SKM-1 treated with dmso at 0.1 percent for 144 hours (cell line): ENCODE measurements around the gene AADACL2.
A peak's percentile ranks its signal among the peaks of the same experiment; 100 is the strongest.
"Not testable (repeated sequence)": the region's sequence is repeated elsewhere in the genome, so short reads cannot be mapped to it uniquely, and the experiment has no call there.

Source experiments
- DNase-seq: peaks from one replicate; lab custom pipeline; 2025; ENCODE audit not compliant: unreplicated experiment; lab: John Stamatoyannopoulos, UW

Gene AADACL2

GRCh38 chr3:151733613-151734012 lies at the start of gene AADACL2:
Gene AADACL2 (plus strand): TSS chr3:151733927. CDS start chr3:151734036, 109 bp downstream.
- no peak for DNase-seq

- no peak for DNase-seq
Observed at GRCh38 chr3:151684094-151684493, 49.6 kb upstream of the AADACL2 start.

DNA sequence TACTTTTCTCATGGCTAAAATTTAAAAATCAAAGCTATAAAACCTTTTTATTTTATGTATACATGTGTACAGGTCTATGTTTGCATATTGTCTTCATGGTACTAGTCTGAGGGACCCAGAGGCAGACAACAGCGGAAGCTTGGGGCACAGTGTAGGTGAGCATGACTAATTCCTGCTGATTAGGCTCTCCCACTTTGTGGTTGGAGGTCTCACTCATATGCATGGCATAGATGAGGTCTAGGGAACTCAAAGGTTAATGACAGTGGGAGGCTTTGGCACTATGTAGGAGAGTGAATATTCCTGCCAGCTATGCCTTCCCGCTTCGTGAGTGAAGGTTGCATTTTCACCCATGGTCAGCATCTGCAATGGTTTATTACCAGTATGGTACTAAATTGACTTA lies 47.5 kb upstream of the AADACL2 start:
- no peak for DNase-seq

DNA sequence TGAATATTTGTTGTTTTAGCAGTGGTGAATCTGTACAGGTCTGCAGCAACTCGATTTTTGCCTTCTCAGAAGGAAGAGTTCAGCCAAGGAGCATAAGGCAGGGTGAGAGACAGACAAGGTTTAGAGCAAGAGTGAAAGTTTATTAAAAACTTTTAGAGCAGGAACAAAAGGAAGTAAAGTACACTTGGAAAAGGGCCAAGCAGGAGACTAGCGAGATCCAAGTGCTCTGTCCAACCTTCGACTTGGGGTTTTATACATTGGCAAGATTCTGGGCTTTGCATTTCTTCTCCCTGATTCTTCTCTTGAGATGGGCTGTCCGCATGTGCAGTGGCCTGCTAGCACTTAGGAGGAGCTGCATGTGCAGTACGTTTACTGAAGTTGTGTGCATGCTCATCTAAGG lies 46.7 kb upstream of the AADACL2 start:
- DNase-seq = no peak

- no peak for DNase-seq
Observed at GRCh38 chr3:151688571-151688970, 45.2 kb upstream of the AADACL2 start.

GRCh38 chr3:151690645-151691044 lies 43.1 kb upstream of the AADACL2 start:
- DNase-seq = no peak

DNA sequence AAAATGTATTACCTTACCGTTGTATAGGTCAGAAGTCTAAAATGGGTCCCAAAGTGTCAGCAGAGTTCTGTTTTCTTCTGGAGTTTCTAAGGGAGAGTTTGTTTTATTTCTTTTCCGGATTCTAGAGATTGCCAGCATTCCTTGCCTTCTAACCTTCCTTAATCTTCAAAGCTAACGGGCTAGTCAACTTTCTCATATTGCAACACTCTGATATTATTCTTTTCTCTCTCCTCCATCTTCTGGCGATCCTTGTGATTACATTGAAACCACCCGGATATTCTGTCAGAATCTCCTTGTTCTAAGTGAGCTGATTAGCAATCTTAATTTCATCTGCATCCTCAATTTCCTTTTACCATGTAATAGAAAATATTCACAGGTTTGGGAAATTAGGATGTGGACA lies 36.2 kb upstream of the AADACL2 start:
- DNase-seq = no peak

- DNase-seq = no peak
Observed at GRCh38 chr3:151707216-151707615, 26.5 kb upstream of the AADACL2 start.

- DNase-seq = no peak
Observed at GRCh38 chr3:151708868-151709267, 24.9 kb upstream of the AADACL2 start.

DNA sequence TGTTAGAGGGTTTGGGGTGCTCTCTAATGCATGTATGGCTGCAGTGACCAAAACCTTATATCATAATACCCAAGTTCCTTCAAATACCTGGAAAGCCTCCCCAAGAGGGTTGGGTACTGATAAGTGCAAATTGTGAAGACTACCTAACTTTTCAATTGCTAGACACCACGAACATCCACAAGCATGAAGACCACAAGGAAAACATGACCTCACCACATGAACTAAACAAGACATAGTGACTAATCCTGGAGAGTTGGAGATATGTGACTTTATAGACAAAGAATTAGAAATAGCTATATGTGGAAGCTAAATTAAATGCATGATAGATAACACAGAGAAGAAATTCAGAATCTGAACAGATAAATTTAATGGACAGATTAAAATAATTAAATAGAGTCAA lies 23.9 kb upstream of the AADACL2 start:
- DNase-seq = no peak

DNA sequence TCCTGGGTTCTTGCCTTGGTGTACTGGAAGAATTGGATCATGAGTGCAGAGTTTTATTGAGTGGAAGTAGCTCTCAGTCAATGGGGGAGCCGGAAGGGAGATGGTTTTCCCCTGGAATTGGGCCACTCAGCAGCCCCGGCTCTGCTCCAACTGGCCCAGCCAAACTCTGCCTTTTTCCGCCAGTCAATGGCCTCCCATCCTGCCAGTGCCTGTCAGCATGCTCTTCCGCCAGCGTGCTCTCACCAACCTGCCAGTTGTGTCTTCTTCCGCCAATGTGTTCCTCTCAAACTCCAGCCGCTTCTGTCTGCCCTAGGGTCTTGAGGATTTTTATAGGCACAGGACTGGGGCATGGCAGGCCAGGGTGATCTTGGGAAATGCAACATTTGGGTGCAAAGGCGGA lies 12.4 kb upstream of the AADACL2 start:
- no peak for DNase-seq

DNA sequence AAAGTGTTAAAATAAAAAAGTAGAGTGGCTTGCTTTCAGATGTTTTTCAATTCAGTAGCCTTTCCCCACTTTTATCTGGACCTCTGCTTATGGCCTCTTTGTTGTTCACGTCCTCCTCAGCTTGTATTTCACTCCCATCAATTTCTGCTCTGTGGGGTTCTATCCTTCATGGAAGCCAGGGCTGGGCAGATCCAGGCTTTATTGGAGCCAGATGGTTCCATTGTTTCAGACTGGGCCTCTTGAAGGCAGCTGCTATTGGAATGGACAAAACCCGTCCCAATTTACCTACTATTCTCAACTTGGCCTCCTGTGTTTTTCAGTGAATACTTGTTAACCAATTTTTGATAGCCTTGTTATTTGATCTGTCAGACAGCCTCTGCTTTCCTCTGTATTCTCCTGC lies 10.9 kb upstream of the AADACL2 start:
- DNase-seq = no peak

DNA sequence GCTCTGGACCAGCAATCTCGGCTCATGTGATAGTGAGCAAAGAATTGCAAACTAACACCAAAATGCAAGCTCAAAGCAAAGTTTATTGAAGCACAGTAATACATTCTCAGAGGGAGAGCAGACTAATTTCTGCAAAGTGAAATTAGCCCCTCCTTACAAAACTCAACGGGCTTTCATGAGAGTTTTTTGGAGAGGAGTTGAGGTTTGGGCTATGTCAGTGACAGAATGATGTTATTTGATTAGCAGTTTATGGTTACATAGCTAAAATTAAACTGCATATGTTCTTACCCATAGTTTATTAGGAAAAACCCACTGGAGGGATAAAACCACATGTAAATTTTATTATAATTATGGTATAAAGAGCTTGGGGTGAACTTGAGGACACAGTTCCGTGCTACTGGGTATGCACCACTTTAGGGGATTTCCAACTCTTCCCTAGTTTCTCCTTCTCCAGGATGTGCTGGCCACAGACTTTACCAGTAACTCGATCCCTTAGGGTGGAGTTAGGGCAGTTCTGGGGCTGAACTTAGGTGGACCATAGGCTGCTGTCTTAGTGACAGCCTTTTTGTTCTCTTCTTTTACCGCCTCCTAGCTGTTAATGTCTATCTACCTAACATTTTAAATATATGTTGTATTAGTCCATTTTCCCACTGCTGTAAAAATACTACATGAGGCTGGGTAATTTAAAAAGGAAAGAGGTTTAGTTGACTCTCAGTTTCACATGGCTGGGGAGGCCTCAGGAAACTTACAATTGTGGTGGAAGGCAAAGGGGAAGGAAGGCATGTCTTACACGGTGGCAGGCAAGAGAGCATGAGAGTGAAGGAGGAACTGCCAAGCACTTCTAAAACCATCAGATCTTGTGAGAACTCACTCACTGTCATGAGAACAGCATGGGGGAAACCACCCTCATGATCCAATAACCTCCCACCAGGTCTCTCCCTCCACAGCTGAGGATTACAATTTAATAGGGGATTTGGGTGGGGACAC lies 8.9 kb upstream of the AADACL2 start:
- DNase-seq = no peak

- DNase-seq = no peak
Observed at GRCh38 chr3:151726016-151726415, 7.7 kb upstream of the AADACL2 start.

- DNase-seq = no peak
Observed at GRCh38 chr3:151732861-151733260, 866 bp upstream of the AADACL2 start.

- DNase-seq = no peak
Observed at GRCh38 chr3:151740581-151740980, 6.9 kb downstream of the AADACL2 start.

DNA sequence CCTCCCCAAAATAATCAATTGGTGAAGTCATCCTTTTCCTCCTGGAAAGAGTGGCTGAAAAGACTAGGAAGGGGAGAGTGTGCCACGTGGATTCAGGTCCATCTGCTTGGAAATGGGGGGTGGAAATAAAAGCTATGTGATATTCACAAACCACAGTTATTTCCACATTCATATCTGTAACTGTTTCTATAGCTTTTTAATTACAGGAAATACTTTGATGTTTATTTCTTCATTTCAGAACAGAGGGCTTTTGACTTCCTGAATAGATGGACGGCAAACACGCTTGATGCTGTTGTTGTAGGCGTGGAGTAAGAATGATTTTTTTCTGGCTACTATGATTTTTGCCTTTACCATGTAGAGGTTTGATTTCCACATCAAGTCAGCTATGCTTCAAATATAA lies 10.1 kb downstream of the AADACL2 start:
- no peak for DNase-seq

DNA sequence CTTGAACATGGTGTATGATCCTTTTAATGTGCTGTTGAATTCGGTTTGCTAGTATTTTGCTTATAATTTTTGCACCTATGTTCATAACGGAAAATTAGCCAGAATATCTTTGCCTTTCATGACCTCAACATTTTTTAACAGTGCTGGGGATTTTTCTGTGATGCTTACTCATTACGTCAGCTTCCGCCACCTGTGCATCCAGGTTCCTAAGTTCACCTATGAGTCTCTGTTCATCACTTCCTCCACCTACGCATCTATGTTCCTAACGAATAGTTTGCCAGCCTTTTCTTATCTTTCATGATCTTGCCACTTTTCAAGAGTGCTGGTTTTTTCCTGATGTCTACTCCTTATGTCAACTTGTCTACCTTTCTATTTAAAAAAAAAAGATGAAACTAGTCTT lies 16.5 kb downstream of the AADACL2 start:
- no peak for DNase-seq

- DNase-seq = no peak
Observed at GRCh38 chr3:151750678-151751077, 17.0 kb downstream of the AADACL2 start.

DNA sequence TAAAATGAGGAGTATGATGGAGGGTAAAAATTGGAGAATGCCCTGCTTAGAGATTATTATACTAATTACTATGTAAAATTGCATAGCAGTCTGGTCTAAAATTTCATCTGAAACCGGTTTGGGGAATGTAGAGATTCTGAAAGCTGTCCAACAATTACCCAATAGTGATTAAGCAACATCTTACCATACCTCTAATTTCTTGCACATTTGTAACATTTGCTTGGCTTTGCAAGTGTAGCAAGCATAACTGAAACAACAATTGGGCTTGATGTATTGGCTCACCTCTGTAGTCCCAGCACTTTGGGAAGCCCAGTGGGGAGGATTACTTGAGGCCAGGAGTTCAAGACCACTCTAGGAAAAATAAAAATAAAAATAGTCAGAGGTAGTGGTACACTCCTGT lies 17.4 kb downstream of the AADACL2 start:
- peak; percentile 39 for DNase-seq

GRCh38 chr3:151753846-151754245 lies 20.1 kb downstream of the AADACL2 start:
- no peak for DNase-seq

- DNase-seq = no peak
Observed at GRCh38 chr3:151761581-151761980, 27.9 kb downstream of the AADACL2 start.

DNA sequence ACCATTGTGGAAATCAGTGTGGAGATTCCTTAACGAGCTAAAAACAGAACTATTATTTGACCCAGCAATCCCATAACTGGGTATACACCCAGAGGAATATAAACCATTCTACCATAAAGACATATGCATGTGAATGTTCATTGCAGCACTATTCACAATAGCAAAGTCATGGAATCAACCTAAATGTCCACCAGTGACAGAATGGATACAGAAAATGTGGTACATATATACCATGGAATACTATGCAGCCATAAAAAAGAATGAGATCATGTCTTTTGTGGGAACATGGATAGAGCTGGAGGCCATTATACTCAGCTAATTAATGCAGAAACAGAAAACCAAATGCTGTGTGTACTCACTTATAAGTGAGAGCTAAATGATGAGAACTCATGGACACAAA lies 31.0 kb downstream of the AADACL2 start:
- not testable (repeated sequence) for DNase-seq
